Endothelial cell (in vitro differentiated cells): ENCODE measurements around the gene PGK1. TPM values are rescaled to one million over a fixed set of nuclear protein-coding genes. Genes with fewer than 3 reads are reported as not detected.

Experiments used
- DNase-seq: peaks from one replicate; pipeline ENCODE4 v3.0.0; 2021; ENCODE audit warnings: low spot score
- H3K27ac Mint-ChIP-seq: one replicate; pipeline ENCODE4 v1.8.0; 2021; ENCODE audit warnings: mixed read lengths, inconsistent platforms; ENCODE audit not compliant: unreplicated experiment
- H3K27me3 Mint-ChIP-seq: one replicate; pipeline ENCODE4 v1.8.0; 2021; ENCODE audit warnings: mild to moderate bottlenecking, moderate library complexity, mixed read lengths, inconsistent platforms; ENCODE audit not compliant: unreplicated experiment
- H3K36me3 Mint-ChIP-seq: one replicate; pipeline ENCODE4 v1.8.0; 2021; ENCODE audit warnings: mild to moderate bottlenecking, low read depth, mixed read lengths, inconsistent platforms; ENCODE audit not compliant: unreplicated experiment
- H3K4me1 Mint-ChIP-seq: one replicate; pipeline ENCODE4 v1.8.0; 2021; ENCODE audit warnings: mild to moderate bottlenecking, mixed read lengths, inconsistent platforms; ENCODE audit not compliant: unreplicated experiment
- H3K4me3 Mint-ChIP-seq: one replicate; pipeline ENCODE4 v1.8.0; 2021; ENCODE audit warnings: mild to moderate bottlenecking, mixed read lengths, inconsistent platforms; ENCODE audit not compliant: unreplicated experiment
- H3K9me3 Mint-ChIP-seq: one replicate; pipeline ENCODE4 v1.8.0; 2021; ENCODE audit warnings: mixed read lengths, inconsistent platforms; ENCODE audit not compliant: unreplicated experiment
- total RNA-seq: library from RNA; stranded (reverse); fragmentation: NEBNext Ultra II Directional; extraction: Animal tissue kit (Norgen Biotek cat#: 25700); gene quantifications from one replicate; pipeline ENCODE4 v1.2.1, GENCODE V29; 2021; ENCODE audit not compliant: unreplicated experiment
- TF ChIP-seq, protein P1 (sequence below): fragments of 200-600 bp; sonication (generic); IDR thresholded peaks from one replicate; pipeline ENCODE4 v1.5.0; 2021; ENCODE audit warnings: antibody characterized with exemption; ENCODE audit not compliant: unreplicated experiment

Gene PGK1
- total RNA-seq, 1 donor from 2014 or later: 380 TPM

- TF ChIP-seq, protein P1, sequence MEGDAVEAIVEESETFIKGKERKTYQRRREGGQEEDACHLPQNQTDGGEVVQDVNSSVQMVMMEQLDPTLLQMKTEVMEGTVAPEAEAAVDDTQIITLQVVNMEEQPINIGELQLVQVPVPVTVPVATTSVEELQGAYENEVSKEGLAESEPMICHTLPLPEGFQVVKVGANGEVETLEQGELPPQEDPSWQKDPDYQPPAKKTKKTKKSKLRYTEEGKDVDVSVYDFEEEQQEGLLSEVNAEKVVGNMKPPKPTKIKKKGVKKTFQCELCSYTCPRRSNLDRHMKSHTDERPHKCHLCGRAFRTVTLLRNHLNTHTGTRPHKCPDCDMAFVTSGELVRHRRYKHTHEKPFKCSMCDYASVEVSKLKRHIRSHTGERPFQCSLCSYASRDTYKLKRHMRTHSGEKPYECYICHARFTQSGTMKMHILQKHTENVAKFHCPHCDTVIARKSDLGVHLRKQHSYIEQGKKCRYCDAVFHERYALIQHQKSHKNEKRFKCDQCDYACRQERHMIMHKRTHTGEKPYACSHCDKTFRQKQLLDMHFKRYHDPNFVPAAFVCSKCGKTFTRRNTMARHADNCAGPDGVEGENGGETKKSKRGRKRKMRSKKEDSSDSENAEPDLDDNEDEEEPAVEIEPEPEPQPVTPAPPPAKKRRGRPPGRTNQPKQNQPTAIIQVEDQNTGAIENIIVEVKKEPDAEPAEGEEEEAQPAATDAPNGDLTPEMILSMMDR: no peak
- no peaks in the 10 kb centered on the region for H3K36me3 Mint-ChIP-seq
- no peak overlapping the region for H3K27ac Mint-ChIP-seq
- H3K4me3 Mint-ChIP-seq: no peak overlapping the region
- H3K27me3 Mint-ChIP-seq: no peaks in the 10 kb centered on the region
- peaks cover 9% of the 10 kb centered on the region for H3K4me1 Mint-ChIP-seq
- no peak for DNase-seq
- no peaks in the 10 kb centered on the region for H3K9me3 Mint-ChIP-seq
These were observed 61.4 kb downstream of the PGK1 start for GRCh38 chrX:78165425-78165824.

DNA sequence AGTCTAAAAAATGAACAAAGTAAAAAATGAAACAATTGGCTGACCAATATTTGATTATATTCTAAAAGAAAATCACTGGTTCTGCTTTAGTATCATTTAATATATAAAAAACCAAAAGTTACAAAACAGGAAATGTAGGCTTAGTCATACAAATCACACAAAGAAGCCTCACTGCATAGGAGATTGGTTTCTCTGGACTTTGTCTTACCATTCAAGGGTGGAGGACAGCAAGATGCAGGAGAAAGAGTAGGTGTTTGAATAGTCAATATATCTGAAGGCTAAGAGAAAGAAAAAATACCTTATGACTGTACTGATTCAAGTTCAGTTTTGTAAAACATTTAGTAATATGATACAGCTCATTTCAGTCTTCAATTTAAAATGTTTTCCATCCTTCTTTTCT lies 64.0 kb downstream of the PGK1 start:
- H3K27ac Mint-ChIP-seq: no peak overlapping the region
- TF ChIP-seq, protein P1: no peak
- no peaks in the 10 kb centered on the region for H3K9me3 Mint-ChIP-seq
- H3K4me1 Mint-ChIP-seq: peaks cover under 1% of the 10 kb centered on the region
- H3K36me3 Mint-ChIP-seq: no peaks in the 10 kb centered on the region
- no peak overlapping the region for H3K4me3 Mint-ChIP-seq
- no peak for DNase-seq
- no peaks in the 10 kb centered on the region for H3K27me3 Mint-ChIP-seq

Other genes starting within 250 kb of the PGK1 start
- gene MAGT1, start 208.8 kb upstream of the PGK1 start, total RNA-seq: 52.4 TPM
- 155 TPM for gene COX7B, start 204.8 kb upstream of the PGK1 start, total RNA-seq
- 6.7 TPM for gene ATP7A, start 193.6 kb upstream of the PGK1 start, total RNA-seq
- gene PGAM4, start 134.6 kb upstream of the PGK1 start, total RNA-seq: not detected
- 19.5 TPM for gene TAF9B, start 35.4 kb downstream of the PGK1 start, total RNA-seq
- 0.13 TPM for gene CYSLTR1, start 223.4 kb downstream of the PGK1 start, total RNA-seq